HFF-Myc (cell line): ENCODE data around the gene TTC27.

ENCODE experiments used
- DNase-seq: peaks from one replicate; pipeline ENCODE4 v3.0.0-alpha.2; 2011; ENCODE audit warnings: low read depth; ENCODE audit errors: extremely low read depth
- H3K4me3 ChIP-seq: replicated peaks from 2 replicates; pipeline ENCODE4 v1.5.1; 2011; ENCODE audit warnings: low read depth, mild to moderate bottlenecking, control low read depth, low read length
- TF ChIP-seq, protein P1 (sequence below): IDR thresholded peaks from 2 replicates; pipeline ENCODE4 v1.5.1; 2012; ENCODE audit warnings: mild to moderate bottlenecking, low read depth, low read length, control low read depth; ENCODE audit errors: missing control alignments

The TTC27 gene

DNA sequence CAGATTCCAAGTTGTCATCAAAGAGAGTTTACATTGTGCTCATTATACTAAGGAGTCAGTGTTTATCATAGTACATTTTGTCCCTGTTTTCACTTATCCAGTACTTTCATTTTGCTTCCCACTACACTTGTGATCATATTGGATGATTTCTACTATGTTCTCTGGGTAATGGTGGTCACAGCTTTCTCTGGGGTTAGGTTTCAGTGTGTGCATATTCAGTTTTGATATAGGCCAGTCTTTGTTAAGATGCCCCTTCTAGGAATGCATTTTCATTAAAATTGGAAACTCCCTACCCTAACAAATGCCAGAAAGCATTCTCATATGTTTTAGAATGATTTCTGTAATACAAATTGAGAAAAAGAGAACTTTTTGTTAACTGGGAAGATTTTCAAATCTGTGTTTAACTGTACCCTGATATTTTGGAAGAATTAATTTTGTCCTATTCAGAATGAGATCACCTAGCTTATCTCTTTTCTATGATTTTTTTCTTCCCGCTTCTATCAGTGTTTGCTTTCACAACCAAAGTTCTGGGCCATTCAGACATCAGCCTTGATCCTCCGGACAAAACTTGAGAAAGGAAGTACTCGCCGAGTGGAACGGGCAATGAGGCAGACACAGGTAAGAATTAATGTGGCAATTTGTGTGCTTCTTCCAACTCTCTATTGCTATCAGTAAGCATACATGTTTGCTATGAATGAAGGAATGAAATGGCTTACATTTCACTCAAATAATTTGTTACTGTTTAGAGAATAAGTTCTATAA is 74.6 kb downstream of the TTC27 start:
- TF ChIP-seq, protein P1, sequence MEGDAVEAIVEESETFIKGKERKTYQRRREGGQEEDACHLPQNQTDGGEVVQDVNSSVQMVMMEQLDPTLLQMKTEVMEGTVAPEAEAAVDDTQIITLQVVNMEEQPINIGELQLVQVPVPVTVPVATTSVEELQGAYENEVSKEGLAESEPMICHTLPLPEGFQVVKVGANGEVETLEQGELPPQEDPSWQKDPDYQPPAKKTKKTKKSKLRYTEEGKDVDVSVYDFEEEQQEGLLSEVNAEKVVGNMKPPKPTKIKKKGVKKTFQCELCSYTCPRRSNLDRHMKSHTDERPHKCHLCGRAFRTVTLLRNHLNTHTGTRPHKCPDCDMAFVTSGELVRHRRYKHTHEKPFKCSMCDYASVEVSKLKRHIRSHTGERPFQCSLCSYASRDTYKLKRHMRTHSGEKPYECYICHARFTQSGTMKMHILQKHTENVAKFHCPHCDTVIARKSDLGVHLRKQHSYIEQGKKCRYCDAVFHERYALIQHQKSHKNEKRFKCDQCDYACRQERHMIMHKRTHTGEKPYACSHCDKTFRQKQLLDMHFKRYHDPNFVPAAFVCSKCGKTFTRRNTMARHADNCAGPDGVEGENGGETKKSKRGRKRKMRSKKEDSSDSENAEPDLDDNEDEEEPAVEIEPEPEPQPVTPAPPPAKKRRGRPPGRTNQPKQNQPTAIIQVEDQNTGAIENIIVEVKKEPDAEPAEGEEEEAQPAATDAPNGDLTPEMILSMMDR = no peak
- no peak overlapping the region for H3K4me3 ChIP-seq
- no peak for DNase-seq

DNA sequence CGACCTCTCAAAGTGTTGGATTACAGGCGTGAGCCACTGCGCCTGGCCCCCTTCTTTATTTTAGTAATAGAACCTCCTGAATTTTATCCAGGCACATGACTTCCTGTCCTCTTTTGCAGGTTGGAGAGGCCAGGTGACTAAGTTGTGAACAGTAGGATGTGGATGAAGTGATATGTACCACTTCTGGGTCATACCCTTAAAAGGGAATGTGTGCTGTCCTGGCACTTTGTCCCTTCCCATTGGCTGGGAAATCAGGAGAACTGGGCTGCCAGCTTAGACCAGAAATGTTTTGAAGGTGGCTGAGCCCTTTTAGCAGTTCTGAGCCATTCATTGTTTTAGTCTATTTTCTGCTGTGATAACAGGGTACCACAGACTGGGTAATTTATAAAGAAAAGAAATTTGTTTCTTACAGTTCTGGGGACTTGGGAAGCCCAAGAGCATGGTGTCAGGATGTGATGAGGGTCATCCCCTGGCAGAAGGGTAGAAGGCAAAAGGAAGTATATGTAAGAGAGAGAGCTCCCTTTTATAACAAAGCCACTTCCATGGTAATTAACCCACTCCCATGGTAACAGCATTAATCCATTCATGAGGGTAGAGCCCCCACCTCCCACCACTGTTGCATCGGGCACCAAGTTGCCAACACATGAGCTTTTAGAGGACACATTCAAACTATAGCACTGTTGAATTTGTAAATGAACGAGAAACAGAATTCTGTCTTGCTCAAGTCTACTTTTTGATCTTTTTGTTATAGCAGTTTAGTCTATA is 79.1 kb downstream of the TTC27 start:
- no peak for DNase-seq
- TF ChIP-seq, protein P1 = no peak
- no peak overlapping the region for H3K4me3 ChIP-seq

DNA sequence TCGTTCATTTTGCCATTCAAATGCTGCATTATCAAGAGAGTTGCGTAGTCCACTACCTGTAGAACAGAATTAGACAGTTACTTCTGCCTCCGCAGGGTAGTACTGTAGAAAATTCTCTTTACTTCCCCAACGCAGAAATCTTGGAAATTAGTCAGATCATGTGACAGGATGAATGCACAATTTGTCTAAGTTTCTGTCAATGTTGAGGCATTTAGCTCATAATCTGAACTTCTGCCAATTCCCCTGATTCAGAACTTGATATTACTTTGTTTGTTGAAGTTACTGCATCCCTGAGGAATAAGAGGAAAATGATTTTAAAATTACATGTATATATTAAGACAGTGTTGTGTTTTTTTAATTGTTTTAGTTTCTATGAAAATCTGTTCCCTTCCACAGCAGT is 83.4 kb downstream of the TTC27 start:
- H3K4me3 ChIP-seq = no peak overlapping the region
- no peak for DNase-seq
- TF ChIP-seq, protein P1 = no peak

DNA sequence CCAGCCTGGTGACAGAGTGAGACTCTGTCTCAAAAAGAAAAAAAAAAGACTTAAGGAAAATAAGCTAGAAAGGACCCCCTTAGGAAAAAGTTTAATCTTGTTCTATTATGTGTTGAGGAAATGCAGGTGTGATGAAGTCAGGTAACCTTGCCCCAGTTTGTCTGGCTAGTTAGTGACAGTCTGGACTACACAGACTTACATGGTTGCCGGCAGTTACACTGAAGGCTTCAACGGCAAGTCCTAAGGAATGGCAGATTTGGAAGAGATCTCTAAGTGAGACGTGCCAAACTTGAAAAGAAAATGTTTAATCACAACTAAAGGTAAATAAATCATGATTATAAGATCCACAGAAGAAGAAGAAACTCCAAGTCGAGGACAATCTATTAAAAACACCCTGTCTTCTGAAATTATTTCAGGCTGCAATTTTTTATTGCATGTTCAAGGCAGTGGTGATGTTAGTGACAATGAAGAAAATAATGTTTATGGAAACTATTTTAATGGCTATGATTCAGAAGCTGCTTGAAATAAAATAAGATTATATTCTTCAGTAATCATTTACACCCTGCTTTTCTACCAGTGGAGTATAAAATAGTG is 84.2 kb downstream of the TTC27 start:
- TF ChIP-seq, protein P1 = no peak
- no peak for DNase-seq
- no peak overlapping the region for H3K4me3 ChIP-seq

DNA sequence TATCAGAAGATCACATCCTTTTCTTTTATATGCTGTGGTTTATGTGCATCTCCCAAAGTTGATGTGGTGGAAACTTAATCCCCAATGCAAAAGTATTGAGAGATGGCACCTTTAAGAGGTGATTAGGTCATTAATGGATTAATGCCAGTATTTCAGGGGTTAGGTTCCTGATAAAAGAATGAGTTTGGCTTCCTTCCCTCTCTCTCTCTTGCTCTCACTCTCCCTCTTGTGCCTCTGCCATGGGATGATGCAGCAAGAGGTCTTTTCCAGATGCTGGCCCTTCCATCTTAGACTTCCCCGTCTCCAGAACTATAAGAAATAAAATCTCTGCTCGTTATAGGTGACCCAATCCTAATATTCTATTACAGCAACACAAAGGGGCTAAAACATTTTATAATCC is 85.0 kb downstream of the TTC27 start:
- TF ChIP-seq, protein P1 = no peak
- no peak overlapping the region for H3K4me3 ChIP-seq
- no peak for DNase-seq

DNA sequence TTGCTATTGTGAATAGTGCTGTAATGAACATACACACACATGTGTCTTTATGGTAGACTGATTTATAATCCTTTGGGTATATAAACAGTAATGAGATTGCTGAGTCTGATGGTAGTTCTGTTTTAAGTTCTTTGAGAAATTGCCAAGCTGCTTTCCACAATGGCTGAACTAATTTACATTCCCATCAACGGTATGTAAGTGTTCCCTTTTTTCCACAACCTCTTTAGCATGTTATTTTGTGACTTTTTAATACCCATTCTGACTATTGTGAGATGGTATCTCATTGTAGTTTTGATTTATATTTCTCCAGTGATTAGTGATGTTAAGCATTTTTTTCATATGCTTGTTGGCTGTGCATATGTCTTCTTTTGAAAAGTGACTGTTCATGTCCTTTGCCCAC is 86.7 kb downstream of the TTC27 start:
- DNase-seq = no peak
- TF ChIP-seq, protein P1 = no peak
- no peak overlapping the region for H3K4me3 ChIP-seq
